HUES48 (cell line): ENCODE data around the gene OPRD1.
"Not testable (repeated sequence)": the region's sequence is repeated elsewhere in the genome, so short reads cannot be mapped to it uniquely, and the experiment has no call there.

Source experiments
- H3K27ac ChIP-seq: one replicate; pipeline ENCODE4 v1.7.0; 2013; ENCODE audit warnings: low read depth, low read length, inconsistent platforms
- H3K27me3 ChIP-seq: 2 replicates; pipeline ENCODE4 v1.6.1; 2013; ENCODE audit warnings: mild to moderate bottlenecking, low read length; ENCODE audit not compliant: control insufficient read depth, insufficient read depth
- H3K36me3 ChIP-seq: 2 replicates; pipeline ENCODE4 v1.6.1; 2013; ENCODE audit warnings: low read length; ENCODE audit not compliant: control insufficient read depth, insufficient read depth
- H3K4me1 ChIP-seq: 2 replicates; pipeline ENCODE4 v1.6.1; 2013; ENCODE audit warnings: mild to moderate bottlenecking, low read length; ENCODE audit not compliant: control insufficient read depth, insufficient read depth
- H3K4me3 ChIP-seq: 2 replicates; pipeline ENCODE4 v1.5.1; 2013; ENCODE audit warnings: mild to moderate bottlenecking, low read depth, low read length
- H3K9ac ChIP-seq: 2 replicates; pipeline ENCODE4 v1.6.1; 2013; ENCODE audit warnings: mild to moderate bottlenecking, low read depth, low read length, moderate library complexity
- H3K9me3 ChIP-seq: 2 replicates; pipeline ENCODE4 v1.6.1; 2013; ENCODE audit warnings: low read length; ENCODE audit not compliant: control insufficient read depth, insufficient read depth

OPRD1 gene

DNA sequence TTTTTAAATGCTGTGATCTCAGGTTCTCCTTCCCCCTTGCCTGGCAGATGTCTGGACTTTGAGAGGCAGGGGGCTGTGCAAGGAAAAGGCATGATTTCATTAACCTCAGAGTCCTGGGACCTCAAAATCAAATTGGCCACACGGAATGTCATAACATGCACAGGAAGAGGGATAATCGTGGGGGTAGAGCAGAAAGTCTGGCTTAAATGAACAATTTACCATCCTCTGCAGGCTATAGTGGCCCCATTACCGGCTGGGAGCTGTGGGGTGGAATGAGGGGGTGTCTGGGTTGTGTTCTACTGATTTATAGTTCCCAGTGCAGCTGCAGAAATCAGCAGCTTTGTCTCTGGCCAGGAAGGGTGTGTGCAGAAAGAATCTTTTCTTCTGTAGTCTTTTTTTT lies 10.8 kb downstream of the OPRD1 start:
- Histone ChIP-seq H3K4me3 (no peak overlapping the region), H3K9me3 (no peaks in the 10 kb centered on the region), H3K4me1 (no peaks in the 10 kb centered on the region), H3K27ac (no peak overlapping the region), H3K27me3 (no peaks in the 10 kb centered on the region), H3K9ac (no peak overlapping the region), H3K36me3 (no peaks in the 10 kb centered on the region)

DNA sequence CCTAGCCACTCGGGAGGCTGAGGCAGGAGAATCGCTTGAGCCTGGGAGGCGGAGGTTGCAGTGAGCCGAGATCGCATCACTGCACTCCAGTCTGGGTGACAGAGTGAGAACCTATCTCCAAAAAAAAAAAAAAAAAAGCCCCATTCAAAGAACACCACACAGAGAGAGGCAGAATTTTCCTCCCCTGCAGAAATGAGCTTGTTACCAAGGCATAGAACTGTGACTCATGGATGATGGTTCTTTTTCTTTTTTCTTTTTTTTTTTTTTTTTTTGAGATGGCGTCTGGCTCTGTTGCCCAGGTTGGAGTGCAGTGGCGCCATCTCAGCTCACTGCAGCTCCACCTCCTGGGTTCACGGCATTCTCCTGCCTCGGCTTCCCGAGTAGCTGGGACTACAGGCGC lies 12.1 kb downstream of the OPRD1 start:
- not testable (repeated sequence) for H3K27ac ChIP-seq, H3K9ac ChIP-seq, H3K9me3 ChIP-seq, H3K36me3 ChIP-seq, H3K4me1 ChIP-seq, H3K27me3 ChIP-seq, H3K4me3 ChIP-seq

DNA sequence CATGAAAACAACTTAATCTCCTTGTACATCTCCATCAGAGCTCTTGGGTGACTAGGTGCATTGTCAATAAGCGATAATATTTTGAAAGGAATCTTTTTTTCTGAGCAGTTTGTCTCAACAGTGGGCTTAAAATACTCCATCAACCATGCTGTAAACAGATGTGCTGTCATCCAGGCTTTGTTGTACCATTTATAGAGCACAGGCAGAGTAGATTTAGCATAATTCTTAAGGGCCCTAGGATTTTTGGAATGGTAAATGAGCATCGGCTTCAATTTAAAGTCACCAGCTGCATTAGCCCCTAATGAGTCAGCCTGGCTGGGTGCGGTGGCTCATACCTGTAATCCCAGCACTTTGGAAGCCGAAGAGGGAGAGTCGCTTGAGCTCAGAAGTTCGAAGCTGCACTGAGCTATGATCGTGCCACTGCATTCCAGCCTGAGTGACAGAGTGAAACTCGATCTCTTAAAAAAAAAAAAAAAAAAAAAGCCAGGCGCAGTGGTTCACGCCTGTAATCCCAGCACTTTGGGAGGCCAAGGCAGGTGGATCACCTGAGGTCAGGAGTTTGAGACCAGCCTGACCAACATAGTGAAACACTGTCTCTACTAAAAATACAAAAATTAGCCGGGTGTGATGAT lies 16.4 kb downstream of the OPRD1 start:
- not testable (repeated sequence) for H3K9me3 ChIP-seq, H3K36me3 ChIP-seq, H3K9ac ChIP-seq, H3K27ac ChIP-seq, H3K4me1 ChIP-seq, H3K27me3 ChIP-seq, H3K4me3 ChIP-seq

DNA sequence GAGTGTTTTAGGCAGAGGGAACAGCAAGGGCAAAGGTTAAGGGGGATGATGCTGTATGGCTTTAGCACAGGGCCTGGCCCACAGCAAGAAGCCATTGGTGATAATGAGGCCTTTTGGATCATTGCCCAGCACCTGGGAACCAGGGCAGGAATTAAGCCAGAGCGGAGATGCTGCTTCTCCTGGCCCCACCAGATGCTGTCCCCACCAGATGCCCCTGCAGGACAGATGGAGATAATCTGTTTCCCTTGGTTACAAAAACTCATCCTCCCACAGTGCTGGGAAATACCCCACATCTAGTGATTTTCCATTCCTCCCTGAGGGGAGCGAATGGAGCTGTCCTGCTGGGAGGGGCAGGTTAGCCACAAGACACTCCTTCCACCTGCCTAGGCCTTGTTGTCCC lies 18.8 kb downstream of the OPRD1 start:
- H3K4me1 ChIP-seq: no peaks in the 10 kb centered on the region
- no peaks in the 10 kb centered on the region for H3K36me3 ChIP-seq
- H3K27me3 ChIP-seq: no peaks in the 10 kb centered on the region
- no peak overlapping the region for H3K4me3 ChIP-seq
- no peak overlapping the region for H3K9ac ChIP-seq
- H3K27ac ChIP-seq: no peak overlapping the region
- H3K9me3 ChIP-seq: no peaks in the 10 kb centered on the region

DNA sequence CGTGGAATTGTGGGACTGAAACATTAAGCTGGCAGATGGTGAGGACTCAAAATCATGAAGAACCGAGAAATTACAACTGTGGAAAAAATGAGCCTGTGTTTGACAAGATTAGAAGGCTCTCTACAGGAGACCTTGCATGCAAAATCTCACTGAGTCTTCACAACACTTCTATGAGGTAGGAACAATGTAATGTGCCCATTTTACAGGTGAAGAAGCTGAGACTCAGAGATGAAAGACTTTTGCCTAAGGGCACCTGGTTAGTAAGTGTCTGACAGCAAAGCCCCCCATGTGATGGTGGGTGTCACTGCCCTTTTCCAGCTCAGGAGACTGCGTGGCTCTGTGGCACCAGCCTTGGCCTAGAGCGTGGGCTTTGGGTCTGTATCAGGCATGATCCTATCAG lies 21.0 kb downstream of the OPRD1 start:
- Histone ChIP-seq H3K36me3 (no peaks in the 10 kb centered on the region), H3K27ac (no peak overlapping the region), H3K9ac (no peak overlapping the region), H3K27me3 (no peaks in the 10 kb centered on the region), H3K4me3 (no peak overlapping the region), H3K9me3 (no peaks in the 10 kb centered on the region), H3K4me1 (no peaks in the 10 kb centered on the region)

DNA sequence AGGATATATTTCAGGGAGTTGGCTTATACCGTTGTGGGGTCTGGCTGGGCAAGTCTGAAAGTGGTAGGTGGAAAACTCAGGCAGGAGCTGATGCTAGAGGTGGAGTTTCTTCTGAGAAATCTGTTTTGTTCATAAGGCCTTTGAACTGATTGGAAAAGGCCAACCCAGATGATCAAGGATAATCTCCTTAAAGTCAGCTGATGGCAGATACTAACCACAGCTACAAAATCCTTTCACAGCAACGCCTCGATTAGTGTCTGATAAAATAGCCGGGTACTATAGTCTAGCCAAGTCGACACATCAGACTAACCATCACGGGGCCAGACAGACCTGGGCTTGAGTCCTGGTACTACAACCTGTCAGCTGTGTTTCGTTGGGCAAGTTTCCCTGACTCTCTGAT lies 21.4 kb downstream of the OPRD1 start:
- H3K27me3 ChIP-seq: no peaks in the 10 kb centered on the region
- H3K4me1 ChIP-seq: no peaks in the 10 kb centered on the region
- no peaks in the 10 kb centered on the region for H3K36me3 ChIP-seq
- H3K4me3 ChIP-seq: no peak overlapping the region
- H3K27ac ChIP-seq: no peak overlapping the region
- H3K9ac ChIP-seq: no peak overlapping the region
- no peaks in the 10 kb centered on the region for H3K9me3 ChIP-seq

DNA sequence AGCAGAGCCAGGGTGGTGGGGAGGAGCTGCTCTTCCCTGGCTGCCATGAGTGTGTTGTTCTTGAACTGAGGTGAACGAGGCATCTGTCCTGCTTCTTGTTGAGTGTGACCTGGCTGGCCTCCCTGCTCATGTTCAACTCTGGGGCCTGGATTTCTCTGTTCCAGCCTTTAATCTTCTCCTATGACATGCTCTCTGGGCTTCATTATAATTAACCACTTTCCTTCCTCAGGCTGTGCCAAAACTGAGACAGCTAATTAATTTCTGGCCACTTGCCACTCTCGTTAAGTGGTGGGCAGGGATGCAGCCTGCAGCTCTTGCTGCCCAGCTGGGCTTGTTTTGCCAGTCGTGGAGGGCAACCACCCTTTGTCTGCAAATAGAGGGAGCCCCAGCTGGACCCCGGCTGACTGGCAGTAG lies 23.3 kb downstream of the OPRD1 start:
- Histone ChIP-seq H3K9me3 (no peaks in the 10 kb centered on the region), H3K9ac (no peak overlapping the region), H3K36me3 (no peaks in the 10 kb centered on the region), H3K4me1 (no peaks in the 10 kb centered on the region), H3K4me3 (no peak overlapping the region), H3K27ac (no peak overlapping the region), H3K27me3 (no peaks in the 10 kb centered on the region)

DNA sequence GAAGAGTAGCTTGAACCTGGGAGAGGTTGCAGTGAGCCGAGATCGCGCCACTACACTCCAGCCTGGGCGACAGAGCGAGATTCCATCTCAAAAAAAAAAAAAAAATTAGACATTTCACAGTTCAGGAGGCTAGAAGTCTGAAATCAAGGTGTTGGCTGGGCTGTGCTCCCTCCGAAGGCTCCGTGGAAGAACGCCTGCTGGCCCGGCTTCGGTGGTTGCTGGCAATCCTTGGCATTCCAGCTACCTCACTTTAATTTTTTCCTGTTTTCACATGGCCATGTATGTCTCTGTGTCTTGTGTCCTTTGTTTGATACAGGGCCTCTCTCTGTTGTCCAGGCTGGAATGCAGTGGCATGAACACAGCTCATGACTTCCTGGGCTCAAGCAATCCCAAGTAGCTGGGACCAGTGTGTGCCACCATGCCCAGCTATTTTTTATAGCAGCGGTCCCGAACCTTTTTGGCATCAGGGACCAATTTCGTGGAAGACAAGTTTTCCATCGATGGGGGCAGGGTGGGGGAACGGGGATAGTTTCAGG lies 24.5 kb downstream of the OPRD1 start:
- Histone ChIP-seq H3K9ac (no peak overlapping the region), H3K4me1 (no peaks in the 10 kb centered on the region), H3K27ac (no peak overlapping the region), H3K9me3 (no peaks in the 10 kb centered on the region), H3K4me3 (no peak overlapping the region), H3K36me3 (no peaks in the 10 kb centered on the region), H3K27me3 (no peaks in the 10 kb centered on the region)

DNA sequence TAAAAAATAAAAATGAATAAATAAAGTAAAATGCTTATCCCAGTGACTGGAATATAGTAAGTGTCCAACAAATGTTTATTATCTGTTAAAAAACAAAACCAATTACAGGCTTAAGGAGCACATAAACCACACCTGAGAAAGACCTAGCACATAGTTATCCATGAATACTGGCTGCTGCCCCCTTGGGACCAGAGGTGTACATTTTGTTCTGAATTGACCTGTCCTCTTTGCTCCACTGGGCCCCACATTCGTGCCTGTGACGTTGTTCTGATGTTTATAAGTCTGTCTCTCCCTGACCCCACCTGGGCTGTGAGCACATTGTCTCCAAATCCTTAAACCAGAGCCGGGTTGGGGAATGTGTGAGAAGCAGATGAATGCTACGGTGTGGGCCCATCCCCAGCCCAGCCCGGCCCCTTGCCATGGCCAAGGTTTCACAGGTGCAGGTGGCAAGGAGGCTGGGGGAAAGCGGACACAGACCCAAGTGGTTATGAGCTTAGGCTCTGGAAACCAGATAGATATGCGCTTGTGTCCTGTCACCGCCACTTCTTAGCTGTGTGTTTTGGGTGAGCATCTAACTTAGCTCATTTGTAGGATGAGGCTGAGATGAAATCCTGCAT lies 29.1 kb downstream of the OPRD1 start:
- H3K27me3 ChIP-seq: no peaks in the 10 kb centered on the region
- H3K36me3 ChIP-seq: no peaks in the 10 kb centered on the region
- H3K4me1 ChIP-seq: no peaks in the 10 kb centered on the region
- no peaks in the 10 kb centered on the region for H3K9me3 ChIP-seq
- H3K27ac ChIP-seq: no peak overlapping the region
- H3K4me3 ChIP-seq: no peak overlapping the region
- H3K9ac ChIP-seq: no peak overlapping the region

DNA sequence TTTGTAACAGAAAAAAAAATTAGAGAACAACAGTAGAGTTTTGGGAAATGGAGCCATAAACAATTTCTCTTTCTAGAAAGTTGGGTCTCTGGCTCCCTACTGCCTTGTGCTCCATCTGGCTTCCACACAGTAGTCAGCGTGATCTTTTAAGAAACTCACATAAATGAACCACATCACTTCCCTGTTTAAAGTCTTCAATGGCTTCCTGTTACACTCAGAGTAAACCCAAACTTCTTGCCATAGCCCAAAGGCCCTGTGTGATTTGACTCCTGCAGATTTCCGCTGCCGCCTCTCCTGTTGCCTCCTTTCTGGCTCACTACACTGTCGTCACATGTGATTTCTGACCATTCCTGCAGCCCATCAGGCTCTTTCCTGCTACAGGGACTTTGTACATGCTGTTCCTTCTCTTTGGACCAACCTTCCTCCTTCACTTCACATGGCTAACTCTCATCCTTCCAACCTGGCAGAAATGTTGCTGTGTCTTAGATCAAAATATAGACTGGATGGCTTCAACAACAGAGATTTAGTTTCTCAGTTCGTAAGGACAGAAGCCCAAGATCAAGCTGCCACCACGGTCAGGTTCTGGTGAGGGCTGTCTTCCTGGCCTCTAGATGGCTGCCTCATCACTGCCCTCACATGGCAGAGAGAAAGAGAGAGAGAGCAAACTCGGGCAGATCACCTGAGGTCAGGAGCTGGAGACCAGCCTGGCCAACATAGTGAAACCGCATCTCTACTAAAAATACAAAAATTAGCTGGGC lies 34.0 kb downstream of the OPRD1 start:
- H3K4me1 ChIP-seq: no peaks in the 10 kb centered on the region
- H3K4me3 ChIP-seq: no peak overlapping the region
- no peaks in the 10 kb centered on the region for H3K36me3 ChIP-seq
- no peak overlapping the region for H3K9ac ChIP-seq
- H3K27ac ChIP-seq: no peak overlapping the region
- H3K9me3 ChIP-seq: no peaks in the 10 kb centered on the region
- H3K27me3 ChIP-seq: no peaks in the 10 kb centered on the region

DNA sequence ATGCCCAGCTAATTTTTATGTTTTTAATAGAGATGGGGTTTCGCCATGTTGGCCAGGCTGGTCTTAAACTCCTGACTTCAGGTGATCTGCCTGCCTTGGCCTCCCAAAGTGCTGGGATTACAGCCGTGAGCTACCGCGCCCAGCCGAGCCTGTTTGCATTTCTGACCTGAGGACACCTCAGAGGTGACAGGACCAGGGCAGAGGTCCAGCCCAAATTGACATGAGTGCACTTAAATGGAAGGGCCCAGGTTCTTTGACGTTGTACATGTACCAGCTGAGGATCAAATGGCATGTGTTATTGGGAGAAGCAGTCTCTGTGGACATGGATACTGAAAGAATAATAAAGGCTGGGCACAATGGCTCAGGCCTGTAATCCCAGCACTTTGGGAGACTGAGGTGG lies 35.2 kb downstream of the OPRD1 start:
- not testable (repeated sequence) for H3K4me1 ChIP-seq, H3K9me3 ChIP-seq, H3K4me3 ChIP-seq, H3K27me3 ChIP-seq, H3K27ac ChIP-seq, H3K9ac ChIP-seq, H3K36me3 ChIP-seq
